Measurements from ENCODE around the gene RHOXF2B. TPM values are rescaled to one million over a fixed set of nuclear protein-coding genes. Genes with fewer than 3 reads are reported as not detected.

RHOXF2B gene
- not detected for total RNA-seq

DNA sequence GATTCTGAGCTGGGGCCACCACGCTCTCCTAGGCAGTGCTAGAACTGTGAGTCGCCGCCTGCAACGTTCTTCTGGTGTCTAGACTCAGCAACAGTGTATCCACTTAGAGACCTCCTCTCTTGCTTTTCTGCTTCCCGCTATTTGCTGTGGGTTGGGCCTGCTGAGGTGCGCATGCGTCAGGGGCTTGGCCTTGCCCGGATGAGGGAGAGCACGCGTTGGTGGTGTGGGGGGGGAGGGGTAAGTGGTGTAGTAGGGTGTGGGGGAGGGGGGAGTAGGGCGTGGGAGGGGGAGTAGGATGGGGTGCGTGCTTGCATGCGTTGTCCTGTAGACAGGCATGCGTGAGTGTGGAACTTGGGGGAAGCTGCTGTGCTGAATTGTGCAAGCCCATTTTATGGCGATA lies at the start of gene RHOXF2B:
TSS of gene RHOXF2B (minus strand) at position 101 of the 400 bp plus-strand sequence. CDS start 138 bp downstream, outside the sequence.

DNA sequence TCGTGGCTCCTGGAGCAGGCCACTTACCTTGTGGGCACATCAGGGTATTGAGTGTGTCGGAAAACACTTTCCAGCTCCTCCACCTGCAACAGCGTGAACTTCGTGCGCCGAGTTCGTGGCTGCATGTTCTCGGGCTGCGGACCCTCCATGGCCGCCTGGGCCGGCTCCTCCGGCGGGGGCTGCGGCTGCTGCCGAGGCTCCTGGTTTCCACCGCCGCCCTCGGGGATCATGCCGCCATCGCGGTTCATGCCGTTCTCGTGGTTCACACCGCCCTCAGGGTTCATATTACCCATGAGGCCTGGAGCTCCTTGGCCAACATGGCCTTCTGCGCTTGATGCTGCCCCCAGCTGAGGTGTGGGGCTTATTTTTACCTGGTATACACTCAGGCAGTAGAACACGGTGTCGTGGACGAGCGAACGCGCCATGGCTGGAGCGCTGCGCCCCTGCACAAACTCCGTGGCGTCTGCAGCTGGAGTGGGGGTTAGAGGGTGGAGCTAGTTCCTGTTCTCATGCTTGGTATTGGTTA lies 38.0 kb upstream of the RHOXF2B start, which contains the start of gene RHOXF1:
TSS of gene RHOXF1 (minus strand) at position 476 of the 526 bp plus-strand sequence. CDS start at position 425, 51 bp downstream.

Other genes starting within 250 kb of the RHOXF2B start
- gene UPF3B, start 224.7 kb downstream of the RHOXF2B start, total RNA-seq = 1 to 10 TPM in 1 of 2 donors, under 1 TPM in 1; 0.69 to 1.7 TPM
- gene RNF113A, start 206.0 kb downstream of the RHOXF2B start, total RNA-seq = 10 to 100 TPM; 12.4 to 18.0 TPM
- 10 to 100 TPM; 36.5 to 59.9 TPM for gene NDUFA1, start 205.9 kb downstream of the RHOXF2B start, total RNA-seq
- gene AKAP14, start 181.8 kb downstream of the RHOXF2B start, total RNA-seq = not detected
- gene NKAP, start 133.9 kb downstream of the RHOXF2B start, total RNA-seq = 1 to 10 TPM; 3.4 to 4.0 TPM
- not detected for gene RHOXF1, start 38.2 kb upstream of the RHOXF2B start, total RNA-seq
- gene RHOXF2, start 80.9 kb upstream of the RHOXF2B start, total RNA-seq = not detected
- 10 to 100 TPM; 28.6 to 29.6 TPM for gene ZBTB33, start 173.1 kb upstream of the RHOXF2B start, total RNA-seq
- gene TMEM255A, start 233.8 kb upstream of the RHOXF2B start, total RNA-seq = 10 to 100 TPM in 1 of 2 donors, 1 to 10 TPM in 1; 7.6 to 18.6 TPM